Liver (tissue), 9 donors: Measurements from ENCODE around the gene PLEKHA7. TPM values are rescaled to one million over a fixed set of nuclear protein-coding genes. Genes with fewer than 3 reads are reported as not detected.

Experiments
- DNase-seq: peaks from one replicate; pipeline ENCODE4 v3.0.0-alpha.2; 2017; ENCODE audit warnings: low spot score
- H3K27ac ChIP-seq, 2 donors: one replicate each; pipeline ENCODE4 v1.7.0; 2013; ENCODE audit warnings: inconsistent platforms in 2 of 2, low read length in 2 of 2, control low read depth in 1 of 2, low read depth in 1 of 2, mild to moderate bottlenecking in 1 of 2
- H3K27me3 ChIP-seq, 4 donors: one replicate each; pipeline versions ENCODE4 v1.6.1 to v1.7.0; 2013; ENCODE audit warnings: low read length in 3 of 4, inconsistent platforms in 1 of 4, mild to moderate bottlenecking in 1 of 4, moderate library complexity in 1 of 4; ENCODE audit not compliant: control insufficient read depth in 4 of 4, insufficient read depth in 4 of 4
- H3K36me3 ChIP-seq, 4 donors: one replicate each; pipeline versions ENCODE4 v1.6.1 to v1.7.0; 2013; ENCODE audit warnings: low read length in 3 of 4, mild to moderate bottlenecking in 3 of 4, low read depth in 1 of 4, moderate library complexity in 1 of 4; ENCODE audit not compliant: control insufficient read depth in 4 of 4, insufficient read depth in 3 of 4
- H3K4me1 ChIP-seq, 4 donors: one replicate each; pipeline versions ENCODE4 v1.6.1 to v1.7.0; 2013; ENCODE audit warnings: low read length in 3 of 4, mild to moderate bottlenecking in 3 of 4, moderate library complexity in 1 of 4; ENCODE audit not compliant: control insufficient read depth in 4 of 4, insufficient read depth in 4 of 4
- H3K4me3 ChIP-seq, 3 donors: one replicate each; pipeline versions ENCODE4 v1.6.1 to v1.7.0; 2013; ENCODE audit warnings: low read length in 3 of 3, control low read depth in 1 of 3, low read depth in 1 of 3, mild to moderate bottlenecking in 1 of 3
- H3K9ac ChIP-seq, 2 donors: one replicate each; pipeline ENCODE4 v1.7.0; 2013; ENCODE audit warnings: low read length in 2 of 2, mild to moderate bottlenecking in 2 of 2, moderate library complexity in 2 of 2, control low read depth in 1 of 2, low read depth in 1 of 2
- H3K9me3 ChIP-seq, 4 donors: one replicate each; pipeline versions ENCODE4 v1.6.1 to v1.7.0; 2013; ENCODE audit warnings: low read length in 3 of 4; ENCODE audit not compliant: control insufficient read depth in 4 of 4
- ATF3 ChIP-seq: IDR thresholded peaks from 2 replicates; pipeline ENCODE4 v1.6.1; 2016; ENCODE audit warnings: antibody characterized with exemption
- CTCF ChIP-seq: fragments of 150-350 bp; IDR thresholded peaks from 2 replicates; pipeline ENCODE4 v1.5.1; 2017; ENCODE audit warnings: improper control_type of control experiment, low read depth, low read length; ENCODE audit not compliant: missing input control
- EGR1 ChIP-seq, 2 donors: IDR thresholded peaks; 2 replicates each; pipeline ENCODE4 v1.6.1; 2016 to 2018; ENCODE audit warnings: antibody characterized with exemption in 2 of 2, low read depth in 2 of 2
- FOXA1 ChIP-seq: IDR thresholded peaks from 2 replicates; pipeline ENCODE4 v1.6.1; 2016; ENCODE audit warnings: antibody characterized with exemption
- FOXA2 ChIP-seq: IDR thresholded peaks from 2 replicates; pipeline ENCODE4 v1.6.1; 2016; ENCODE audit warnings: antibody characterized with exemption
- GABPA ChIP-seq, 2 donors: IDR thresholded peaks in 1 of 2; conservative IDR thresholded peaks in 1 of 2; 2 replicates each; pipeline ENCODE4 v1.6.1; 2016; ENCODE audit warnings: antibody characterized with exemption in 2 of 2, mild to moderate bottlenecking in 1 of 2, moderate library complexity in 1 of 2
- HNF4A ChIP-seq, 2 donors: conservative IDR thresholded peaks; 2 replicates each; pipeline ENCODE4 v1.6.1; 2016; ENCODE audit warnings: antibody characterized with exemption in 2 of 2, mild to moderate bottlenecking in 2 of 2
- HNF4G ChIP-seq: IDR thresholded peaks from 2 replicates; pipeline ENCODE4 v1.6.1; 2016; ENCODE audit warnings: antibody characterized with exemption
- JUND ChIP-seq, 2 donors: IDR thresholded peaks; 2 replicates each; pipeline ENCODE4 v1.6.1; 2016; ENCODE audit warnings: antibody characterized with exemption in 2 of 2
- MAX ChIP-seq: IDR thresholded peaks from 2 replicates; pipeline ENCODE4 v1.6.1; 2016; ENCODE audit warnings: antibody characterized with exemption
- NR2F2 ChIP-seq: IDR thresholded peaks from 2 replicates; pipeline ENCODE4 v1.6.1; 2016; ENCODE audit warnings: antibody characterized with exemption
- RAD21 ChIP-seq, 2 donors: IDR thresholded peaks; 2 replicates each; pipeline ENCODE4 v1.6.1; 2016; ENCODE audit warnings: antibody characterized with exemption in 2 of 2, mild to moderate bottlenecking in 2 of 2
- REST ChIP-seq: IDR thresholded peaks from 2 replicates; pipeline ENCODE4 v1.6.1; 2016; ENCODE audit warnings: antibody characterized with exemption, mild to moderate bottlenecking
- RXRA ChIP-seq, 2 donors: IDR thresholded peaks; 2 replicates each; pipeline ENCODE4 v1.6.1; 2017 to 2018; ENCODE audit warnings: antibody characterized with exemption in 2 of 2, mild to moderate bottlenecking in 1 of 2
- SP1 ChIP-seq: IDR thresholded peaks from 2 replicates; pipeline ENCODE4 v1.6.1; 2018; ENCODE audit warnings: antibody characterized with exemption, mild to moderate bottlenecking
- TAF1 ChIP-seq: conservative IDR thresholded peaks from 2 replicates; pipeline ENCODE4 v1.6.1; 2016; ENCODE audit warnings: antibody characterized with exemption, mild to moderate bottlenecking
- YY1 ChIP-seq: IDR thresholded peaks from 2 replicates; pipeline ENCODE4 v1.6.1; 2016; ENCODE audit warnings: antibody characterized with exemption, mild to moderate bottlenecking
- ZBTB33 ChIP-seq: IDR thresholded peaks from 2 replicates; pipeline ENCODE4 v1.6.1; 2016; ENCODE audit warnings: antibody characterized with exemption
- WGBS: extraction: QIAGEN DNeasy Blood & Tissue Kit; methylation state at CpG from one replicate; pipeline ENCODE4 v1.1.7; 2013; 5-methylcytosine and 5-hydroxymethylcytosine counted together
- polyA plus RNA-seq, 2 donors: library from polyadenylated mRNA; stranded (reverse) in 1 of 2; unstranded in 1 of 2; fragments of 200-250 nt in 1 of 2; fragments of >200 nt in 1 of 2; fragmentation: Nextera tagmentation in 1 of 2; extraction: Ambion mirVana in 1 of 2; gene quantifications; one replicate each; pipeline versions ENCODE4 v1.2.1 to v1.2.3, GENCODE V29; 2013 to 2015
- total RNA-seq, 2 donors: library from RNA; depleted of rRNA; stranded (reverse); fragments of >200 nt; gene quantifications; one replicate each; pipeline ENCODE4 v1.2.3, GENCODE V29; 2014
- donor health status: healthy.
- donor health status: healthy.
- donor health status: healthy.
- donor health status: healthy.
- donor health status: healthy.

PLEKHA7 gene
- total and polyA plus RNA-seq, 4 donors = 6.1 to 28.8 (median 8.5) TPM

GRCh38 chr11:16871368-16871767 lies 142.8 kb downstream of the PLEKHA7 start:
- H3K9ac ChIP-seq = no peak overlapping the region
- H3K27ac ChIP-seq = no peak overlapping the region
- DNase-seq = no peak
- no peaks in the 10 kb centered on the region for H3K27me3 ChIP-seq
- H3K36me3 ChIP-seq = peaks cover 0 to 13% (median 7%) of the 10 kb centered on the region in 4 donors
- peaks cover 0 to 3% (median 0%) of the 10 kb centered on the region in 4 donors for H3K4me1 ChIP-seq
- H3K9me3 ChIP-seq = no peaks in the 10 kb centered on the region
- TF ChIP-seq CTCF = no peak
- no peak for TF ChIP-seq YY1
- no peak for TF ChIP-seq RXRA (IDR thresholded peaks at IDR 0.05)
- no peak for TF ChIP-seq FOXA2
- no peak for TF ChIP-seq ATF3
- TF ChIP-seq GABPA (IDR thresholded peaks at IDR 0.05 in 1 of 2, conservative IDR thresholded peaks at IDR 0.05 in 1 of 2) = no peak
- TF ChIP-seq MAX = no peak
- TF ChIP-seq EGR1 (IDR thresholded peaks at IDR 0.05; ENCODE audit: low read depth in 2 of 2) = no peak
- TF ChIP-seq SP1 = no peak
- no peak for TF ChIP-seq HNF4A (conservative IDR thresholded peaks at IDR 0.05)
- no peak for TF ChIP-seq NR2F2
- TF ChIP-seq ZBTB33 = no peak
- TF ChIP-seq RAD21 (IDR thresholded peaks at IDR 0.05) = no peak
- TF ChIP-seq REST = no peak
- TF ChIP-seq TAF1 = no peak
- TF ChIP-seq HNF4G = no peak
- no peak for TF ChIP-seq JUND (IDR thresholded peaks at IDR 0.05)
- TF ChIP-seq FOXA1 = no peak
- WGBS = 84% methylated on average over 5 of the region's 5 CpGs
- H3K4me3 ChIP-seq = no peak overlapping the region
